ENCODE measurements around the gene LAPTM5. TPM values are rescaled to one million over a fixed set of nuclear protein-coding genes. Genes with fewer than 3 reads are reported as not detected.

LAPTM5 gene
- total and polyA plus RNA-seq, 3 experiments from 2014 or later = 204 to 589 (median 206) TPM

- ChIA-PET CTCF (interaction anchor here (0.7 to 2.4 kb wide), 4 partner anchors 9 to 17 kb away, joined by 3 to 8 read pairs (median 4); partner anchors contain the start of gene LAPTM5), POLR2A (interaction anchor here (0.5 to 1.2 kb wide), 2 partner anchors 9 to 22 kb away, joined by 3 to 4 read pairs; partner anchors contain the start of gene LAPTM5)
- Histone ChIP-seq H3K4me1 (ENCODE audit: insufficient read depth, low read length) (peaks cover 37% of the 10 kb centered on the region), H3K9me3 (ENCODE audit: low read length) (no peaks in the 10 kb centered on the region), H3K27me3 (ENCODE audit: insufficient read depth, low read length, poor library complexity, severe bottlenecking) (no peaks in the 10 kb centered on the region), H3K36me3 (ENCODE audit: insufficient read depth, low read length) (no peaks in the 10 kb centered on the region), H3K4me3 (ENCODE audit: low read length) (no peak overlapping the region), H3K27ac (ENCODE audit: low read depth, low read length) (peak overlapping the region; percentile 43)
- no peak for DNase-seq
- H3K36me3 Mint-ChIP-seq = peaks cover 0 to 2% (median 0%) of the 10 kb centered on the region in 3 donors
- peaks cover 29 to 44% (median 33%) of the 10 kb centered on the region in 3 donors for H3K4me1 Mint-ChIP-seq
- H3K27me3 Mint-ChIP-seq = peaks cover 0 to 2% of the 10 kb centered on the region in 2 donors
- H3K9me3 Mint-ChIP-seq = no peaks in the 10 kb centered on the region
- no peak overlapping the region for H3K4me3 Mint-ChIP-seq
- peak overlapping the region in 7 of 8 donors; percentile 23 to 74 (median 66) for H3K27ac Mint-ChIP-seq
These were observed 8.2 kb upstream of the LAPTM5 start for GRCh38 chr1:30765556-30766434.

- H3K4me1 Mint-ChIP-seq = peaks cover 37 to 51% (median 41%) of the 10 kb centered on the region in 3 donors
- DNase-seq = no peak
These were observed 7.5 kb upstream of the LAPTM5 start for GRCh38 chr1:30764939-30765555.

GRCh38 chr1:30764396-30764795, 6.8 kb upstream of the LAPTM5 start:
- H3K4me3 Mint-ChIP-seq = no peak overlapping the region
- no peaks in the 10 kb centered on the region for H3K9me3 Mint-ChIP-seq
- POLR2A ChIA-PET = no interaction called here
- Histone ChIP-seq H3K27me3 (ENCODE audit: insufficient read depth, low read length, poor library complexity, severe bottlenecking) (no peaks in the 10 kb centered on the region), H3K27ac (ENCODE audit: low read depth, low read length) (no peak overlapping the region), H3K9me3 (ENCODE audit: low read length) (no peaks in the 10 kb centered on the region), H3K4me1 (ENCODE audit: insufficient read depth, low read length) (peaks cover 51% of the 10 kb centered on the region), H3K36me3 (ENCODE audit: insufficient read depth, low read length) (no peaks in the 10 kb centered on the region), H3K4me3 (ENCODE audit: low read length) (no peak overlapping the region)
- CTCF ChIA-PET = interaction anchor here (1.9 kb wide), 1 partner anchor 15 kb away, joined by 5 read pairs; no protein-coding TSS in a partner anchor
- no peak for DNase-seq
- peaks cover 43 to 58% (median 47%) of the 10 kb centered on the region in 3 donors for H3K4me1 Mint-ChIP-seq
- H3K27me3 Mint-ChIP-seq = peaks cover 0 to 2% of the 10 kb centered on the region in 2 donors
- peaks cover 0 to 2% (median 0%) of the 10 kb centered on the region in 3 donors for H3K36me3 Mint-ChIP-seq
- H3K27ac Mint-ChIP-seq = peak overlapping the region in 2 of 8 donors; percentile 19 to 27

More at GRCh38 chr1:30764939-30765555, 7.5 kb upstream of the LAPTM5 start:
- CTCF ChIA-PET = interaction anchor here (0.8 to 2.4 kb wide), 3 partner anchors 8 to 18 kb away, joined by 3 to 8 read pairs (median 5); partner anchors contain the start of gene LAPTM5
- Mint-ChIP-seq H3K27me3 (peaks cover 0 to 2% of the 10 kb centered on the region in 2 donors), H3K27ac (peak overlapping the region in 5 of 8 donors; percentile 29 to 66 (median 61)), H3K9me3 (no peaks in the 10 kb centered on the region), H3K4me3 (peak overlapping the region in 1 of 7 donors; percentile 51), H3K36me3 (peaks cover 0 to 2% (median 0%) of the 10 kb centered on the region in 3 donors)
- H3K4me3 ChIP-seq (ENCODE audit: low read length) = no peak overlapping the region
- H3K27ac ChIP-seq (ENCODE audit: low read depth, low read length) = no peak overlapping the region
- H3K9me3 ChIP-seq (ENCODE audit: low read length) = no peaks in the 10 kb centered on the region
- POLR2A ChIA-PET = no interaction called here
- no peaks in the 10 kb centered on the region for H3K27me3 ChIP-seq (ENCODE audit: insufficient read depth, low read length, poor library complexity, severe bottlenecking)
- peaks cover 45% of the 10 kb centered on the region for H3K4me1 ChIP-seq (ENCODE audit: insufficient read depth, low read length)
- no peaks in the 10 kb centered on the region for H3K36me3 ChIP-seq (ENCODE audit: insufficient read depth, low read length)

- no peak overlapping the region for H3K4me3 Mint-ChIP-seq
- Histone ChIP-seq H3K9me3 (ENCODE audit: low read length) (no peaks in the 10 kb centered on the region), H3K4me1 (ENCODE audit: insufficient read depth, low read length) (peaks cover 58% of the 10 kb centered on the region), H3K27ac (ENCODE audit: low read depth, low read length) (no peak overlapping the region), H3K4me3 (ENCODE audit: low read length) (no peak overlapping the region), H3K27me3 (ENCODE audit: insufficient read depth, low read length, poor library complexity, severe bottlenecking) (no peaks in the 10 kb centered on the region), H3K36me3 (ENCODE audit: insufficient read depth, low read length) (no peaks in the 10 kb centered on the region)
- peaks cover 0 to 2% of the 10 kb centered on the region in 2 donors for H3K27me3 Mint-ChIP-seq
- DNase-seq = no peak
- H3K4me1 Mint-ChIP-seq = peaks cover 50 to 64% (median 54%) of the 10 kb centered on the region in 3 donors
- CTCF ChIA-PET = interaction anchor here (1.0 to 1.9 kb wide), 3 partner anchors 16 to 44 kb away, joined by 3 to 6 read pairs (median 5); no protein-coding TSS in a partner anchor
- peaks cover 0 to 2% (median 0%) of the 10 kb centered on the region in 3 donors for H3K36me3 Mint-ChIP-seq
- POLR2A ChIA-PET = no interaction called here
- H3K27ac Mint-ChIP-seq = peak overlapping the region in 2 of 8 donors; percentile 70 to 76
- no peaks in the 10 kb centered on the region for H3K9me3 Mint-ChIP-seq
These were observed 6.2 kb upstream of the LAPTM5 start for GRCh38 chr1:30763651-30764248.

GRCh38 chr1:30762930-30763650, 5.5 kb upstream of the LAPTM5 start:
- H3K27me3 ChIP-seq (ENCODE audit: insufficient read depth, low read length, poor library complexity, severe bottlenecking) = no peaks in the 10 kb centered on the region
- peaks cover 64% of the 10 kb centered on the region for H3K4me1 ChIP-seq (ENCODE audit: insufficient read depth, low read length)
- peaks cover 56 to 71% (median 60%) of the 10 kb centered on the region in 3 donors for H3K4me1 Mint-ChIP-seq
- peaks cover 0 to 2% (median 0%) of the 10 kb centered on the region in 3 donors for H3K36me3 Mint-ChIP-seq
- no peak overlapping the region for H3K4me3 ChIP-seq (ENCODE audit: low read length)
- H3K4me3 Mint-ChIP-seq = no peak overlapping the region
- H3K27ac ChIP-seq (ENCODE audit: low read depth, low read length) = no peak overlapping the region
- peaks cover 0 to under 1% of the 10 kb centered on the region in 2 donors for H3K27me3 Mint-ChIP-seq
- CTCF ChIA-PET = interaction anchor here (1.0 to 1.9 kb wide), 4 partner anchors 17 to 44 kb away, joined by 3 to 6 read pairs (median 5); no protein-coding TSS in a partner anchor
- no peaks in the 10 kb centered on the region for H3K36me3 ChIP-seq (ENCODE audit: insufficient read depth, low read length)
- no peaks in the 10 kb centered on the region for H3K9me3 Mint-ChIP-seq
- DNase-seq = no peak
- H3K9me3 ChIP-seq (ENCODE audit: low read length) = no peaks in the 10 kb centered on the region
- POLR2A ChIA-PET = interaction anchor here (1.2 kb wide), 1 partner anchor 14 kb away, joined by 4 read pairs; no protein-coding TSS in a partner anchor
- peak overlapping the region; percentile 43 to 79 (median 73) for H3K27ac Mint-ChIP-seq

GRCh38 chr1:30762152-30762929, 4.8 kb upstream of the LAPTM5 start:
- Histone ChIP-seq H3K27ac (ENCODE audit: low read depth, low read length) (peak overlapping the region; percentile 96), H3K9me3 (ENCODE audit: low read length) (no peaks in the 10 kb centered on the region), H3K4me3 (ENCODE audit: low read length) (no peak overlapping the region), H3K36me3 (ENCODE audit: insufficient read depth, low read length) (no peaks in the 10 kb centered on the region), H3K4me1 (ENCODE audit: insufficient read depth, low read length) (peaks cover 69% of the 10 kb centered on the region), H3K27me3 (ENCODE audit: insufficient read depth, low read length, poor library complexity, severe bottlenecking) (no peaks in the 10 kb centered on the region)
- Mint-ChIP-seq H3K27ac (peak overlapping the region; percentile 43 to 91 (median 77)), H3K36me3 (peaks cover 0 to 3% (median 2%) of the 10 kb centered on the region in 3 donors), H3K9me3 (no peaks in the 10 kb centered on the region), H3K4me1 (peaks cover 63 to 77% (median 68%) of the 10 kb centered on the region in 3 donors), H3K4me3 (no peak overlapping the region), H3K27me3 (no peaks in the 10 kb centered on the region)
- no peak for DNase-seq
- POLR2A ChIA-PET = interaction anchor here (1.2 to 11.0 kb wide), 2 partner anchors 13 to 17 kb away, joined by 4 to 189 read pairs; no protein-coding TSS in a partner anchor
- CTCF ChIA-PET = interaction anchor here (1.0 to 3.0 kb wide), 9 partner anchors 10 to 43 kb away, joined by 3 to 37 read pairs (median 6); no protein-coding TSS in a partner anchor

Measured in CD8-positive, alpha-beta memory T cell (primary cell).